Measurements from ENCODE around the gene PRDM11. TPM values are rescaled to one million over a fixed set of nuclear protein-coding genes. Genes with fewer than 3 reads are reported as not detected.
A peak's percentile ranks its signal among the peaks of the same experiment; 100 is the strongest.

The PRDM11 gene
- total and polyA plus RNA-seq, 4 donors = 11.4 to 16.8 (median 14.0) TPM

DNA sequence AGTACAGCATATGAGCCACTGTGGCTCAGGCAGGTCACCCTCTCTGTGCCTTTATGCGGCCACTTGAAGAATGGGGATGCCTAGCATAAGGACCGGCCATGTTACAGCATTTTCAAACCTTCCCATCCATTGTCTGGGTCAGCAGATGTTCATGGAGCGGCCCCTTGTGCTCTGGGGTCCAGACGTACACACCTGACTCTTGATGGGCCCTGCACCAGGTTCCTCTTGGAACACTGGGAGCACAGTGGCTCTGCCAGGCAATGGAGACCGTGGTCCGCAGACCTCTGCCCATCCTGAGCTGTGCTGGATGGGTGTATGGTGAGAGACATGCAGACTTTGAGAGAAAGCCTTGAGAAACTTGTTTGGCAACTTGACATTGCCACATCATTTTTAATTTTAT, 9.8 kb downstream of the PRDM11 start:
- Histone ChIP-seq H3K9me3 (ENCODE audit: control insufficient read depth, insufficient read depth, low read length) (no peaks in the 10 kb centered on the region), H3K27me3 (ENCODE audit: control insufficient read depth, insufficient read depth, low read length) (no peaks in the 10 kb centered on the region), H3K4me3 (ENCODE audit: low read depth, low read length) (no peak overlapping the region), H3K36me3 (ENCODE audit: control insufficient read depth, insufficient read depth, low read length) (peaks cover 17% of the 10 kb centered on the region), H3K4me1 (ENCODE audit: control insufficient read depth, insufficient read depth, low read length) (peaks cover 56% of the 10 kb centered on the region), H3K27ac (ENCODE audit: low read depth, low read length) (no peak overlapping the region)
- 86% methylated on average over 5 of the region's 6 CpGs for WGBS (ENCODE audit: insufficient coverage)
- no peak for DNase-seq (ENCODE audit: low read depth in 4 of 6, low spot score in 6 of 6)

DNA sequence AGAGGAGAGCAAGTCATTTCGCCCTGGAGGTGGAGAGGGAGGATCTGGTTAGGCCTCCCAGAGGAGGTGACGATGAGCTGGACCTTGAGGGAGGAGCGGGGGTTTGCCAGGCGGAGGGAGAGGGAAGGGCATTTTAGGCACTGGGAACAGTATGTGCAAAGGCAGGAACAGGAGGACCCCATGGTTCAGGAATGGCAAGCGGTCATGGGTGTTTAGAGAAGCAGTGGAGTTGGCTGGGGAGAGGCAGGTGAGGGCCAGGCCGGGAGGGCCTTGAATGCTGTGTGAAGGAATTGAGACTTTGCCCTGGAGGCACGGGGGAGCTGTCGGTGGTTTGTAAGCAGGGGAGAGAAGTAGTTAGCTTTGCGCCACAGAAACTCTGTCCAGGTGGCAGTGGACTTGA, 10.3 kb downstream of the PRDM11 start:
- Histone ChIP-seq H3K9me3 (ENCODE audit: control insufficient read depth, insufficient read depth, low read length) (no peaks in the 10 kb centered on the region), H3K4me1 (ENCODE audit: control insufficient read depth, insufficient read depth, low read length) (peaks cover 60% of the 10 kb centered on the region), H3K4me3 (ENCODE audit: low read depth, low read length) (no peak overlapping the region), H3K27me3 (ENCODE audit: control insufficient read depth, insufficient read depth, low read length) (no peaks in the 10 kb centered on the region), H3K27ac (ENCODE audit: low read depth, low read length) (no peak overlapping the region), H3K36me3 (ENCODE audit: control insufficient read depth, insufficient read depth, low read length) (peaks cover 21% of the 10 kb centered on the region)
- DNase-seq (ENCODE audit: low read depth in 4 of 6, low spot score in 6 of 6) = no peak
- 97% methylated on average over 9 of the region's 9 CpGs for WGBS (ENCODE audit: insufficient coverage)

DNA sequence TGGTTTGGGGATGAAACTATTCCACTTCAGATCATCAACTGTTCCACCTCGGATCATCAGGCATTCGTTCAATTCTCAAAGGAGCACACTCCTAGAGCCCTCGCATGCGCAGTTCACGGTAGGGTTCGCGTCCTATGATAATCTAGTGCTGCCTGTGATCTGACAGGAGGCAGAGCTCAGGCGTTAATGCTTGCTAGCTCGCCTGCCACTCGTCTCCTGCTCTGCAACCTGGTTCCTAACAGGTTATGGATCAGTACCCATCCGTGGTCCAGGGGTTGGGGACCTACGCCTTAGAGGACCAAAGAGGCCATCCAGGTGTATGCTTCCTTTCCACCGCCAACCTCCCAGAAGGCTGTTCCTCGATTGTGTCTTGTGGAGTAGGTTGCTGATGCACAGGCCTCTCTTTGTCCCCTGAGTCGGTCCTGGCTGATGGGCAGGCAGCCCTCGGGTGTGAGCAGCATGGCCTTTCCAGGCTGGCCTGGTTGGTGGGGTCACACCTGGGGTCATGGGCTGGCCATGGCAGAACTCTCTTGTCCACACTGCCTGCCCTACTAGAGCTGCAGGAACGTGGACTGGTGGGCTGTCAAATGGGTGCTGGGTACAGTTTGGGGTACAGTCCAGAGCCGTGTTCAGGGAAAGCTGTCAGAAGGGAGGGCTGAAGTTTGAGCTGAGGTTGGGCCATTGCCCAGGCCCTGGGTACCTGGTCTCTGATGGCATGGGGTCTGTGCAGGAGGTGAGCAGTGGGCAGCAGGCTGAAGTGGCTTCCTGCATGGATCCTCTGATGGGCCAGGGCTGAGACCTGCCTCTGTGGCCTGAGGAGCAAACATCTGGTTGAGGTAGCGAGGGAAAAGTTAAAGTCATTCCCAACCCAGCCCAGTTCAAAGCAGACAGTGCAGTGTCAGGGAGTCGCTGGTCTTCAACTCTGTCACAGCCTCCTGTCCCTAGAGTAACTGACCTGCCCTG, 11.1 kb downstream of the PRDM11 start:
- Histone ChIP-seq H3K36me3 (ENCODE audit: control insufficient read depth, insufficient read depth, low read length) (peaks cover 23% of the 10 kb centered on the region), H3K27me3 (ENCODE audit: control insufficient read depth, insufficient read depth, low read length) (no peaks in the 10 kb centered on the region), H3K4me1 (ENCODE audit: control insufficient read depth, insufficient read depth, low read length) (peaks cover 68% of the 10 kb centered on the region), H3K4me3 (ENCODE audit: low read depth, low read length) (no peak overlapping the region), H3K27ac (ENCODE audit: low read depth, low read length) (peak overlapping the region; percentile 35), H3K9me3 (ENCODE audit: control insufficient read depth, insufficient read depth, low read length) (no peaks in the 10 kb centered on the region)
- no peak for DNase-seq (ENCODE audit: low read depth in 4 of 6, low spot score in 6 of 6)
- 84% methylated on average over 17 of the region's 20 CpGs for WGBS (ENCODE audit: insufficient coverage)

DNA sequence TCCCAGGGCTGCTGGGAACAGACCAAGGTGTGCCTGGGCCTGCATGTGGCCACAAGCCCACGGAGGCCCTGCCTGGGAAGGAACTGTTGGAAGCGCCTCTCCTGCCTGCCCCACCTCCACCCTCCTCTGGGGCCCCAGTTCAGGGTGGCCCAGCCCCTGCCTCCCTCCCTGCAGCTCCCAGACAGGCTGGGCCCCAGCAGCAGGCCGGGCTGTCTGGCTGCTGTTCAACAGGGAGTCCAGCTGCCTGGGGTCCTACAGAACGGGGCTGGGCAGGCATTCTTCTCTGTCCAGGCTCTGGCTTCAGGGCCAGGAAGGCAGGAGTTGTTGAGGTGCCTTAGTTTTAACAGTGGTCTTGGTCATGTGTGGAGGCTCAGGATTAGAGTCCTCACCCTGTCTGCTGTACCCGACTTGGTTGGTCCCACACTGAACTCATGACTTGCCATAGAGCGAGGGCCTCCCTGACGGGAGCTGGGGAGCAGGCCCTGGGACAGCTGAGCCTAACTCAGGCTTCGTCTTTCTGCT, 11.8 kb downstream of the PRDM11 start:
- peak in 2 of 6 donors; percentile 49 to 61 for DNase-seq (ENCODE audit: low read depth in 4 of 6, low spot score in 6 of 6)
- no peaks in the 10 kb centered on the region for H3K27me3 ChIP-seq (ENCODE audit: control insufficient read depth, insufficient read depth, low read length)
- 31% methylated on average over 8 of the region's 8 CpGs for WGBS (ENCODE audit: insufficient coverage)
- peaks cover 75% of the 10 kb centered on the region for H3K4me1 ChIP-seq (ENCODE audit: control insufficient read depth, insufficient read depth, low read length)
- peaks cover 23% of the 10 kb centered on the region for H3K36me3 ChIP-seq (ENCODE audit: control insufficient read depth, insufficient read depth, low read length)
- no peaks in the 10 kb centered on the region for H3K9me3 ChIP-seq (ENCODE audit: control insufficient read depth, insufficient read depth, low read length)
- H3K27ac ChIP-seq (ENCODE audit: low read depth, low read length) = peak overlapping the region; percentile 35
- H3K4me3 ChIP-seq (ENCODE audit: low read depth, low read length) = no peak overlapping the region

DNA sequence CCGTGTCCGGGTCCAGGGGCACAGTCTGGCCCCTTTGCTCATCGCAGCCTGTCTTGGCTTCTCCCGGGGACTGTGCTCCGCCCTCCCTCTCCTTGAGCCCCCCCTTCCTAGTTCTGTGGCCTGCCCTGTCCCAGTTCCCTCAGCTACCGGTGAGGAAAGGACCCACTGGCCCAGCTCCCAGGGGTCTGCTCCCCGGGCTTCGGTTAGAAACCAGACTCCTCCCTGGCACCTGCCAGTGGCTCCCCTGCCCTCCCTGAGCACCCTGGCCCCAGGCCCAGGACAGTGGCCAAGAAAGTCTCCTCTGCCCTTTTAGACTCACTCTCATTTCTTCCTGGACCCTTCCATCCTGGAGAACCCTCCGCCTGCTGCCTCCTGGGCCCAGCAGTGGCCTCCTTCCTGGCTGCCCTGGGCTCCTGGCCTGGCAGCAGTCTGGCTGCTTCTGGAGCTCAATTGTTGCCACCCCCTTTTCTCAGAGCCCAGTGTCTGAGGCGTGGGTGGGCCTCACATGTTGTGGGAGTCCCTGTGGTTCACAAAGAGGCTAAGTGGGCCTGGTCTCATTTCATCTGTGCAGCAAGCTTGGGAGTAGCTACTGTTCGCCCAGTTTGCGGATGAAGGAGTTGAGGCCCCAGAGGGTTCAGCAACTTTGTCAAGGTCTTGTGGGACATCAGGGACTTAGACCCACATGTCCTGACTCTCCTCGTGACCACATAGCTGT, 12.6 kb downstream of the PRDM11 start:
- Histone ChIP-seq H3K4me1 (ENCODE audit: control insufficient read depth, insufficient read depth, low read length) (peaks cover 81% of the 10 kb centered on the region), H3K36me3 (ENCODE audit: control insufficient read depth, insufficient read depth, low read length) (peaks cover 23% of the 10 kb centered on the region), H3K27me3 (ENCODE audit: control insufficient read depth, insufficient read depth, low read length) (no peaks in the 10 kb centered on the region), H3K4me3 (ENCODE audit: low read depth, low read length) (no peak overlapping the region), H3K27ac (ENCODE audit: low read depth, low read length) (peak overlapping the region; percentile 35), H3K9me3 (ENCODE audit: control insufficient read depth, insufficient read depth, low read length) (no peaks in the 10 kb centered on the region)
- DNase-seq (ENCODE audit: low read depth in 4 of 6, low spot score in 6 of 6) = peak in 1 of 6 donors; percentile 33
- 53% methylated on average over 13 of the region's 13 CpGs for WGBS (ENCODE audit: insufficient coverage)

DNA sequence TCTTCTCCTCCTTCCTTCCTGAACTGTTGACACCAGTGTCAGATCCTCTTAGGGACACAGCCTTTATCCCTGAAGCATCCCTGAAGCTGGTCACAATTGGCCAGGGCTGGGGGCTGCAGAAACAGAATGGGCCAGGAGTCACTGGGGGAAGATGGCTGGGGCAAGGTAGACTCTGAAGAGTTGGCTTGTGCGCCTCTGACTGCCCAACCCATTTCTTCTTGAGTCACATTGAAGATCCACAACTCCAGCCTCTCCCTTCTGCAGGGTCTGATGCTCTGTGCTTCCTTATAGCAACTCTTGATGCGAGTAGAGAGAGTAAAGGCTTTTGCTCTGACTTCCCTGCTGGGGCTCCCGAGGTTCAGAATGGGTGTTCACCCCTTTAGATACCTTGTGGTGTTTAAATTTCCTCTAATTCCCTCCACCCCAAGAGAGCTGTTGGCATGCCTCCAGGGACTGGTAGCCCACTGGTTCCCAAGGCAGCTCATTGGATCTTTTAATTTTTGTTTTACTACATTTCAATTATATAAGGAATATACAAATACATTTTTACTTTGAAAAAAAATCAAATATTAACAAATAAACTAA, 13.4 kb downstream of the PRDM11 start:
- Histone ChIP-seq H3K36me3 (ENCODE audit: control insufficient read depth, insufficient read depth, low read length) (peaks cover 20% of the 10 kb centered on the region), H3K27me3 (ENCODE audit: control insufficient read depth, insufficient read depth, low read length) (no peaks in the 10 kb centered on the region), H3K4me1 (ENCODE audit: control insufficient read depth, insufficient read depth, low read length) (peaks cover 81% of the 10 kb centered on the region), H3K27ac (ENCODE audit: low read depth, low read length) (no peak overlapping the region), H3K9me3 (ENCODE audit: control insufficient read depth, insufficient read depth, low read length) (no peaks in the 10 kb centered on the region), H3K4me3 (ENCODE audit: low read depth, low read length) (no peak overlapping the region)
- DNase-seq (ENCODE audit: low read depth in 4 of 6, low spot score in 6 of 6) = no peak
- no CpG with 5 or more reads among the region's 3 CpGs for WGBS (ENCODE audit: insufficient coverage)

DNA sequence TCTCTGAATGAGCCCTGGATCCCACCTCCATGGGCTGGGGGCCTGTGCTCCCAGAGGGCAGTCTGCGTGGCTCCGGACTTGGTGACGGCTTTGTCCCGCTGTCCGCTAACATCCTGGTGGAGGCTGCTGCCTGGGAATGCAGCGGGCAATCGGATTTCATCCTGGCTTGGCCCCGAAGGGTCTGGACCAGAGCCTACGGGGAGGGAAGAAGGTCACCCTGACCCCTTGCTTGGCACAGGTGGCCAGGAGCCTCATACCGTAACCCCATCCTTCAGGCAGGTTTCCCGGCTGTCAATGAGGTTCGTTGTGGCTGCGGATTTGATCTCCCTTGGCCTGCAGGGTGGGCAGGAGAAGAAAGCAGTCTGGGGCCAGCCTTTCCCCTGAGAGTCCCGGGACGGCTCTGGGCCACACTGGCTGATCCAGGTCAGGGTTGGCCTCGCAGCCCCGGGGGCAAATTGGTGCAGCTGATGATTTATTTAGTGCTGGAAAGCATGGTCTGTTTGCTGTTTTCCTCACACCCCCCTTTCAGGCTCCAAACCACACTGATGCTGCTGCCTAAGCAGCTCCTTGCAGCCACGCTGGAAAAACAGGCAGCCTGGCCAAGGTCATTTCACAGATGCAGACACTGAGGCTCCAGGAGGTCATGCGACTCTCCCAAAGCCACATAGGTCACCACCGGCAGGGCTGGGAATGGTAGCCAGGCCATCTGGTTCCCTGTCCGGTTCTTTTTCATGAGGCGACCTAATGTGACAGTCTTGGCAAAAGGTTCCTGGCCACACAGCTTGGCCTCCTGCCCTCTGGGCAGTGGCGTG, 15.0 kb downstream of the PRDM11 start:
- no peaks in the 10 kb centered on the region for H3K27me3 ChIP-seq (ENCODE audit: control insufficient read depth, insufficient read depth, low read length)
- H3K9me3 ChIP-seq (ENCODE audit: control insufficient read depth, insufficient read depth, low read length) = no peaks in the 10 kb centered on the region
- peaks cover 84% of the 10 kb centered on the region for H3K4me1 ChIP-seq (ENCODE audit: control insufficient read depth, insufficient read depth, low read length)
- WGBS (ENCODE audit: insufficient coverage) = 50% methylated on average over 20 of the region's 23 CpGs
- no peak overlapping the region for H3K27ac ChIP-seq (ENCODE audit: low read depth, low read length)
- peaks cover 16% of the 10 kb centered on the region for H3K36me3 ChIP-seq (ENCODE audit: control insufficient read depth, insufficient read depth, low read length)
- DNase-seq (ENCODE audit: low read depth in 4 of 6, low spot score in 6 of 6) = peak in 1 of 6 donors; percentile 45
- H3K4me3 ChIP-seq (ENCODE audit: low read depth, low read length) = no peak overlapping the region

DNA sequence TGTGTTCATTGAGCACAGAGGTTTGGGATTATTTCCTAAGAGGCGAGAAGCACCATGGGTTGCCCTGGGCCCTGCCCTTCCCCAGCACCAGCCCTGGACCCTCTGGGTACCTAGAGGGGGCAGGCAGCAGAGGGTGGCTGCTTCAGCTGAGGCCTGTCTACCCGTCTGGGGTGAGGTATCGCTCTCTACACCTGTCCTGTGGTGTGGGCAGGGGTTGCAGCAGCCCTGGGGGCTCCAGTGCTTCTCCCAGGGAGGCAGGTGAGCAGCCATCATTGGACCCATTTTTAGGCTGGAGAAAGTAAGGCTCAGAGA, 15.6 kb downstream of the PRDM11 start:
- peaks cover 83% of the 10 kb centered on the region for H3K4me1 ChIP-seq (ENCODE audit: control insufficient read depth, insufficient read depth, low read length)
- WGBS (ENCODE audit: insufficient coverage) = 77% methylated on average over 3 of the region's 3 CpGs
- peaks cover 16% of the 10 kb centered on the region for H3K36me3 ChIP-seq (ENCODE audit: control insufficient read depth, insufficient read depth, low read length)
- no peak for DNase-seq (ENCODE audit: low read depth in 4 of 6, low spot score in 6 of 6)
- H3K27me3 ChIP-seq (ENCODE audit: control insufficient read depth, insufficient read depth, low read length) = no peaks in the 10 kb centered on the region
- no peak overlapping the region for H3K4me3 ChIP-seq (ENCODE audit: low read depth, low read length)
- H3K27ac ChIP-seq (ENCODE audit: low read depth, low read length) = no peak overlapping the region
- H3K9me3 ChIP-seq (ENCODE audit: control insufficient read depth, insufficient read depth, low read length) = no peaks in the 10 kb centered on the region

Data from spinal cord (tissue), 10 donors.